H9 (cell line): ENCODE data around the gene PLA2G2E. TPM values are rescaled to one million over a fixed set of nuclear protein-coding genes. Genes with fewer than 3 reads are reported as not detected.

Experiments used
- DNase-seq: peaks from one replicate; pipeline ENCODE4 v3.0.0-alpha.2; 2017
- H2AFZ ChIP-seq: one replicate; pipeline ENCODE4 v1.6.1; 2013; ENCODE audit warnings: mild to moderate bottlenecking, low read length, control low read depth, moderate library complexity
- H2AK5ac ChIP-seq: 2 replicates; pipeline ENCODE4 v1.6.1; 2013; ENCODE audit warnings: low read length, control low read depth, mixed read lengths; ENCODE audit not compliant: insufficient read length
- H2BK120ac ChIP-seq: one replicate; pipeline ENCODE4 v1.6.1; 2013; ENCODE audit warnings: low read depth, mild to moderate bottlenecking, low read length, control low read depth, inconsistent platforms; ENCODE audit not compliant: poor library complexity, severe bottlenecking
- H2BK12ac ChIP-seq: 2 replicates; pipeline ENCODE4 v1.6.1; 2013; ENCODE audit warnings: low read length, control low read depth, mixed read lengths, low read depth; ENCODE audit not compliant: insufficient read length
- H2BK15ac ChIP-seq: 2 replicates; pipeline ENCODE4 v1.6.1; 2013; ENCODE audit warnings: low read depth, low read length, control low read depth
- H2BK20ac ChIP-seq: one replicate; pipeline ENCODE4 v1.6.1; 2013; ENCODE audit warnings: low read depth, mild to moderate bottlenecking, low read length, control low read depth, inconsistent platforms; ENCODE audit not compliant: poor library complexity, severe bottlenecking
- H2BK5ac ChIP-seq: 2 replicates; pipeline ENCODE4 v1.6.1; 2013; ENCODE audit warnings: low read length, control low read depth, mixed read lengths; ENCODE audit not compliant: insufficient read length
- H3K14ac ChIP-seq: 2 replicates; pipeline ENCODE4 v1.6.1; 2013; ENCODE audit warnings: low read length, control low read depth; ENCODE audit not compliant: insufficient read depth
- H3K18ac ChIP-seq: 2 replicates; pipeline ENCODE4 v1.6.1; 2013; ENCODE audit warnings: low read depth, mild to moderate bottlenecking, mixed read lengths, low read length, control low read depth; ENCODE audit not compliant: insufficient read length
- H3K23ac ChIP-seq: 2 replicates; pipeline ENCODE4 v1.6.1; 2013; ENCODE audit warnings: low read length, control low read depth, mixed read lengths, low read depth; ENCODE audit not compliant: insufficient read length
- H3K23me2 ChIP-seq: 2 replicates; pipeline ENCODE4 v1.6.1; 2013; ENCODE audit warnings: low read depth, mild to moderate bottlenecking, mixed read lengths, low read length, control low read depth; ENCODE audit not compliant: insufficient read length, poor library complexity, severe bottlenecking
- H3K27ac ChIP-seq: 2 replicates; pipeline ENCODE4 v1.5.1; 2013; ENCODE audit warnings: low read length, control low read depth, mixed read lengths, low read depth; ENCODE audit not compliant: insufficient read length
- H3K27me3 ChIP-seq: 2 replicates; pipeline ENCODE4 v1.6.1; 2013; ENCODE audit warnings: low read length, control low read depth, inconsistent platforms; ENCODE audit not compliant: insufficient read depth
- H3K4ac ChIP-seq: 2 replicates; pipeline ENCODE4 v1.6.1; 2013; ENCODE audit warnings: low read depth, mild to moderate bottlenecking, control low read depth, inconsistent platforms, low read length, moderate library complexity
- H3K4me1 ChIP-seq: 2 replicates; pipeline ENCODE4 v1.6.1; 2013; ENCODE audit warnings: low read length, control low read depth, inconsistent platforms; ENCODE audit not compliant: insufficient read depth
- H3K4me2 ChIP-seq: 2 replicates; pipeline ENCODE4 v1.6.1; 2013; ENCODE audit warnings: low read length, control low read depth, mixed read lengths; ENCODE audit not compliant: insufficient read length, insufficient read depth
- H3K56ac ChIP-seq: 2 replicates; pipeline ENCODE4 v1.6.1; 2013; ENCODE audit warnings: low read depth, mild to moderate bottlenecking, mixed read lengths, low read length, control low read depth; ENCODE audit not compliant: insufficient read length
- H3K79me1 ChIP-seq: 2 replicates; pipeline ENCODE4 v1.6.1; 2013; ENCODE audit warnings: low read depth, mild to moderate bottlenecking, moderate library complexity, low read length, control low read depth, inconsistent platforms; ENCODE audit not compliant: insufficient read depth, poor library complexity, severe bottlenecking
- H3K79me2 ChIP-seq: 2 replicates; pipeline ENCODE4 v1.6.1; 2013; ENCODE audit warnings: low read length, control low read depth, inconsistent platforms; ENCODE audit not compliant: insufficient read depth
- H3K9ac ChIP-seq: 2 replicates; pipeline ENCODE4 v1.6.1; 2013; ENCODE audit warnings: low read length, control low read depth, mixed read lengths; ENCODE audit not compliant: insufficient read length; ENCODE audit errors: extremely low read depth
- H3K9me3 ChIP-seq: one replicate; pipeline ENCODE4 v1.6.1; 2013; ENCODE audit warnings: low read depth, low read length, inconsistent platforms; ENCODE audit not compliant: control insufficient read depth
- H3T11ph ChIP-seq: one replicate; pipeline ENCODE4 v1.6.1; 2013; ENCODE audit warnings: mild to moderate bottlenecking, low read length, control low read depth, inconsistent platforms
- H4K20me1 ChIP-seq: one replicate; pipeline ENCODE4 v1.6.1; 2013; ENCODE audit not compliant: control insufficient read depth, insufficient read length, insufficient read depth
- H4K5ac ChIP-seq: 2 replicates; pipeline ENCODE4 v1.6.1; 2013; ENCODE audit warnings: low read depth, mild to moderate bottlenecking, mixed read lengths, low read length, control low read depth; ENCODE audit not compliant: insufficient read length
- H4K8ac ChIP-seq: replicated peaks from 2 replicates; pipeline ENCODE4 v1.6.1; 2013; ENCODE audit warnings: low read length, control low read depth, mixed read lengths, low read depth; ENCODE audit not compliant: insufficient read length
- H4K91ac ChIP-seq: 2 replicates; pipeline ENCODE4 v1.6.1; 2013; ENCODE audit warnings: low read depth, mild to moderate bottlenecking, moderate library complexity, mixed read lengths, low read length, control low read depth; ENCODE audit not compliant: insufficient read length
- H3K27ac Mint-ChIP-seq, 3 experiments: 2 replicates in 2 of 3; 3 replicates in 1 of 3; pipeline ENCODE4 v1.8.0; 2020 to 2021; ENCODE audit warnings: mixed read lengths in 3 of 3, mild to moderate bottlenecking in 1 of 3, moderate library complexity in 1 of 3
- H3K27me3 Mint-ChIP-seq: 2 replicates; pipeline ENCODE4 v1.8.0; 2021; ENCODE audit warnings: low read depth, mild to moderate bottlenecking, moderate library complexity, mixed read lengths
- H3K36me3 Mint-ChIP-seq, 3 experiments: 2 replicates in 2 of 3; 3 replicates in 1 of 3; pipeline ENCODE4 v1.8.0; 2020 to 2021; ENCODE audit warnings: low read depth in 3 of 3, mixed read lengths in 3 of 3; ENCODE audit not compliant: insufficient read depth in 1 of 3
- H3K4me1 Mint-ChIP-seq, 2 experiments: 2 replicates each; pipeline ENCODE4 v1.8.0; 2020; ENCODE audit warnings: mixed read lengths in 2 of 2
- H3K4me3 Mint-ChIP-seq, 2 experiments: 2 replicates in 1 of 2; 3 replicates in 1 of 2; pipeline ENCODE4 v1.8.0; 2020 to 2021; ENCODE audit warnings: mild to moderate bottlenecking in 2 of 2, mixed read lengths in 2 of 2, moderate library complexity in 1 of 2
- H3K9me3 Mint-ChIP-seq, 2 experiments: 2 replicates in 1 of 2; 3 replicates in 1 of 2; pipeline ENCODE4 v1.8.0; 2020; ENCODE audit warnings: mild to moderate bottlenecking in 2 of 2, mixed read lengths in 2 of 2, moderate library complexity in 1 of 2
- CTCF ChIP-seq: fragments of 200-600 bp; sonication (generic); conservative IDR thresholded peaks from 3 replicates; pipeline ENCODE4 v1.8.0; 2021; ENCODE audit warnings: antibody characterized with exemption, mild to moderate bottlenecking
- WGBS: extraction: QIAGEN DNeasy Blood & Tissue Kit; methylation state at CpG from one replicate; pipeline ENCODE4 v1.1.7; 2013; ENCODE audit warnings: missing lambda C conversion rate, low lambda C conversion rate, mixed read lengths; ENCODE audit not compliant: insufficient read length; ENCODE audit errors: extremely low coverage; 5-methylcytosine and 5-hydroxymethylcytosine counted together
- total RNA-seq: library from RNA; stranded (reverse); gene quantifications from 2 replicates; pipeline ENCODE4 v1.2.1, GENCODE V29; 2021

PLA2G2E gene
- total RNA-seq, 1 experiment from 2014 or later, result not detected

GRCh38 chr1:19963636-19964035 is 40.2 kb upstream of the PLA2G2E start:
- Mint-ChIP-seq H3K4me1 (peaks cover 13 to 15% of the 10 kb centered on the region in 2 experiments), H3K36me3 (peaks cover 0 to 9% (median 4%) of the 10 kb centered on the region in 3 experiments; a peak in 4 of 7 replicates), H3K9me3 (peaks cover 3 to 27% of the 10 kb centered on the region in 2 experiments; a peak in 4 of 5 replicates), H3K27ac (no peak overlapping the region; a peak in 2 of 7 replicates), H3K27me3 (peaks cover 21% of the 10 kb centered on the region), H3K4me3 (no peak overlapping the region)
- Histone ChIP-seq H2AK5ac (no peak overlapping the region), H3K14ac (no peak overlapping the region), H3K9ac (no peak overlapping the region), H4K5ac (no peak overlapping the region), H3K23ac (no peak overlapping the region), H2BK120ac (no peak overlapping the region), H3K4me1 (peaks cover 5% of the 10 kb centered on the region; the same call in 1 of the 2 replicates), H3K23me2 (no peaks in the 10 kb centered on the region), H4K8ac (no peak overlapping the region), H2BK12ac (no peak overlapping the region), H3K4me2 (no peak overlapping the region), H2BK20ac (no peak overlapping the region), H3K79me2 (no peaks in the 10 kb centered on the region), H3K56ac (no peak overlapping the region), H4K91ac (no peak overlapping the region), H2BK15ac (no peak overlapping the region), H3K18ac (no peak overlapping the region), H3K4ac (no peak overlapping the region), H2BK5ac (no peak overlapping the region), H3K27me3 (no peaks in the 10 kb centered on the region; the same call in 1 of the 2 replicates), H3K79me1 (no peaks in the 10 kb centered on the region), H3K9me3 (no peaks in the 10 kb centered on the region), H3T11ph (no peak overlapping the region), H3K27ac (no peak overlapping the region), H4K20me1 (no peaks in the 10 kb centered on the region), H2AFZ (no peak overlapping the region)
- WGBS, result no CpG with 5 or more reads among the region's 4 CpGs
- no peak for TF ChIP-seq CTCF
- DNase-seq, result no peak
